GM23338 (cell line): ENCODE data around the gene CUBN. TPM values are rescaled to one million over a fixed set of nuclear protein-coding genes. Genes with fewer than 3 reads are reported as not detected.

Experiments used
- ATAC-seq: fragments of 200-7000 bp; cut with Tn5 transposase; 3 replicates; pipeline ENCODE4 v1.9.1; 2020
- DNase-seq: peaks from one replicate; pipeline ENCODE4 v3.0.0-alpha.2; 2015; ENCODE audit warnings: low spot score
- H2AFZ ChIP-seq: fragments of 200-600 bp; sonication (generic); 2 replicates; pipeline ENCODE4 v1.8.0; 2016; ENCODE audit warnings: antibody characterized with exemption, mild to moderate bottlenecking, moderate library complexity
- H3F3A ChIP-seq: fragments of 200-600 bp; sonication (generic); replicated peaks from 2 replicates; pipeline ENCODE4 v1.8.0; 2017; ENCODE audit warnings: antibody characterized with exemption, mixed run types, low read depth
- H3K27ac ChIP-seq: fragments of 200-600 bp; sonication (generic); 2 replicates; pipeline ENCODE4 v1.6.1; 2016; ENCODE audit warnings: low read depth
- H3K27me3 ChIP-seq: fragments of 200-600 bp; sonication (generic); 2 replicates; pipeline ENCODE4 v1.8.0; 2016; ENCODE audit warnings: mild to moderate bottlenecking, mixed run types, moderate library complexity; ENCODE audit not compliant: insufficient read depth
- H3K36me3 ChIP-seq: fragments of 200-600 bp; sonication (generic); 2 replicates; pipeline ENCODE4 v1.8.0; 2016; ENCODE audit warnings: mild to moderate bottlenecking; ENCODE audit not compliant: insufficient read depth
- H3K4me1 ChIP-seq: fragments of 200-600 bp; sonication (generic); 2 replicates; pipeline ENCODE4 v1.8.0; 2016; ENCODE audit warnings: mild to moderate bottlenecking, moderate library complexity; ENCODE audit not compliant: insufficient read depth
- H3K4me2 ChIP-seq: fragments of 200-600 bp; sonication (generic); 2 replicates; pipeline ENCODE4 v1.7.1; 2017; ENCODE audit warnings: mixed run types
- H3K4me3 ChIP-seq: fragments of 200-600 bp; sonication (generic); 2 replicates; pipeline ENCODE4 v1.6.1; 2016; ENCODE audit warnings: mixed run types
- H3K79me2 ChIP-seq: fragments of 200-600 bp; sonication (generic); replicated peaks from 2 replicates; pipeline ENCODE4 v1.8.0; 2017; ENCODE audit warnings: mild to moderate bottlenecking; ENCODE audit not compliant: insufficient read depth
- H3K9me2 ChIP-seq: fragments of 200-600 bp; sonication (generic); 2 replicates; pipeline ENCODE4 v1.8.0; 2017; ENCODE audit not compliant: insufficient read depth
- H4K20me1 ChIP-seq: fragments of 200-600 bp; sonication (generic); replicated peaks from 2 replicates; pipeline ENCODE4 v1.8.0; 2017; ENCODE audit warnings: mild to moderate bottlenecking; ENCODE audit not compliant: insufficient read depth
- H3K27ac Mint-ChIP-seq: 2 replicates; pipeline ENCODE4 v1.8.0; 2020; ENCODE audit warnings: inconsistent platforms, mild to moderate bottlenecking, moderate library complexity, mixed read lengths
- H3K27me3 Mint-ChIP-seq: 3 replicates; pipeline ENCODE4 v1.8.0; 2022; ENCODE audit warnings: low read depth, mild to moderate bottlenecking, moderate library complexity, mixed read lengths, inconsistent platforms; ENCODE audit not compliant: insufficient read depth, poor library complexity
- H3K36me3 Mint-ChIP-seq: 3 replicates; pipeline ENCODE4 v1.8.0; 2021; ENCODE audit warnings: low read depth, mild to moderate bottlenecking, inconsistent platforms, moderate library complexity, mixed read lengths
- H3K4me1 Mint-ChIP-seq: 3 replicates; pipeline ENCODE4 v1.8.0; 2020; ENCODE audit warnings: mild to moderate bottlenecking, inconsistent platforms, mixed read lengths
- H3K4me3 Mint-ChIP-seq: 3 replicates; pipeline ENCODE4 v1.8.0; 2021; ENCODE audit warnings: moderate library complexity, mild to moderate bottlenecking, inconsistent platforms, mixed read lengths
- H3K9me3 Mint-ChIP-seq: 3 replicates; pipeline ENCODE4 v1.8.0; 2020; ENCODE audit warnings: moderate library complexity, mild to moderate bottlenecking, inconsistent platforms, mixed read lengths
- JUNB ChIP-seq: IDR thresholded peaks from one replicate; pipeline ENCODE4 v1.6.1; 2016; ENCODE audit warnings: antibody characterized with exemption; ENCODE audit not compliant: unreplicated experiment
- ZNF114 ChIP-seq: fragments of 250-450 bp; sonication (Bioruptor Pico); IDR thresholded peaks from 2 replicates; pipeline ENCODE4 v1.5.0; 2020; ENCODE audit warnings: mild to moderate bottlenecking, moderate library complexity
- polyA plus RNA-seq: library from polyadenylated mRNA; unstranded; fragments of >200 nt; fragmentation: Nextera tagmentation; extraction: Ambion mirVana; gene quantifications from 2 replicates; pipeline ENCODE4 v1.2.1, GENCODE V29; 2016
- total RNA-seq: library from RNA; depleted of rRNA; stranded (reverse); fragments of >200 nt; shearing (Covaris generic); gene quantifications from 2 replicates; pipeline ENCODE4 v1.2.3, GENCODE V29; 2014
- TF ChIP-seq, protein P1 (sequence below): fragments of 250-450 bp; sonication (Bioruptor Pico); IDR thresholded peaks from 2 replicates; pipeline ENCODE4 v1.5.0; 2020; ENCODE audit warnings: mild to moderate bottlenecking, moderate library complexity
- TF ChIP-seq, protein P2 (sequence below): IDR thresholded peaks from 2 replicates; pipeline ENCODE4 v1.6.1; 2016; ENCODE audit warnings: antibody characterized with exemption

Gene CUBN
- total and polyA plus RNA-seq, 2 experiments from 2014 or later = 0.06 to 1.8 TPM

DNA sequence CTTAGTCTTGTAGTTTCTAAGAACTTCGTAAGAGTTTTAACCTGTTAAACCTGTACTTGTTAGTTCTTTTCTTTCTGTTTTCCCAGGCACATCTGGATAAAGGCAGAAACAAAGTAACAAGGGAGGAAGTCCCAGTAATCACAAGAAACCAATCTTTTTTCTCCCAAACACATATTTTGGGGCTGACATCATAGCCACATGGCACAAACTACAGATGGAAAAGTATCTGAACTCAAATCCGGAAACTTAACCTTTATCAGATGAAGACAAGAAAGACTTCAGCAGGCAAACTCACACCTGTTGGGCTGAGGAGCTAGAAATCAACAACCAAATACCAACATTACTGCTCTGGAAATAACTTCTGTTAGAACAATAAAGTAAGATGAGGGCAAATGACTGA lies 67.1 kb downstream of the CUBN start (continued):
- TF ChIP-seq, protein P1, sequence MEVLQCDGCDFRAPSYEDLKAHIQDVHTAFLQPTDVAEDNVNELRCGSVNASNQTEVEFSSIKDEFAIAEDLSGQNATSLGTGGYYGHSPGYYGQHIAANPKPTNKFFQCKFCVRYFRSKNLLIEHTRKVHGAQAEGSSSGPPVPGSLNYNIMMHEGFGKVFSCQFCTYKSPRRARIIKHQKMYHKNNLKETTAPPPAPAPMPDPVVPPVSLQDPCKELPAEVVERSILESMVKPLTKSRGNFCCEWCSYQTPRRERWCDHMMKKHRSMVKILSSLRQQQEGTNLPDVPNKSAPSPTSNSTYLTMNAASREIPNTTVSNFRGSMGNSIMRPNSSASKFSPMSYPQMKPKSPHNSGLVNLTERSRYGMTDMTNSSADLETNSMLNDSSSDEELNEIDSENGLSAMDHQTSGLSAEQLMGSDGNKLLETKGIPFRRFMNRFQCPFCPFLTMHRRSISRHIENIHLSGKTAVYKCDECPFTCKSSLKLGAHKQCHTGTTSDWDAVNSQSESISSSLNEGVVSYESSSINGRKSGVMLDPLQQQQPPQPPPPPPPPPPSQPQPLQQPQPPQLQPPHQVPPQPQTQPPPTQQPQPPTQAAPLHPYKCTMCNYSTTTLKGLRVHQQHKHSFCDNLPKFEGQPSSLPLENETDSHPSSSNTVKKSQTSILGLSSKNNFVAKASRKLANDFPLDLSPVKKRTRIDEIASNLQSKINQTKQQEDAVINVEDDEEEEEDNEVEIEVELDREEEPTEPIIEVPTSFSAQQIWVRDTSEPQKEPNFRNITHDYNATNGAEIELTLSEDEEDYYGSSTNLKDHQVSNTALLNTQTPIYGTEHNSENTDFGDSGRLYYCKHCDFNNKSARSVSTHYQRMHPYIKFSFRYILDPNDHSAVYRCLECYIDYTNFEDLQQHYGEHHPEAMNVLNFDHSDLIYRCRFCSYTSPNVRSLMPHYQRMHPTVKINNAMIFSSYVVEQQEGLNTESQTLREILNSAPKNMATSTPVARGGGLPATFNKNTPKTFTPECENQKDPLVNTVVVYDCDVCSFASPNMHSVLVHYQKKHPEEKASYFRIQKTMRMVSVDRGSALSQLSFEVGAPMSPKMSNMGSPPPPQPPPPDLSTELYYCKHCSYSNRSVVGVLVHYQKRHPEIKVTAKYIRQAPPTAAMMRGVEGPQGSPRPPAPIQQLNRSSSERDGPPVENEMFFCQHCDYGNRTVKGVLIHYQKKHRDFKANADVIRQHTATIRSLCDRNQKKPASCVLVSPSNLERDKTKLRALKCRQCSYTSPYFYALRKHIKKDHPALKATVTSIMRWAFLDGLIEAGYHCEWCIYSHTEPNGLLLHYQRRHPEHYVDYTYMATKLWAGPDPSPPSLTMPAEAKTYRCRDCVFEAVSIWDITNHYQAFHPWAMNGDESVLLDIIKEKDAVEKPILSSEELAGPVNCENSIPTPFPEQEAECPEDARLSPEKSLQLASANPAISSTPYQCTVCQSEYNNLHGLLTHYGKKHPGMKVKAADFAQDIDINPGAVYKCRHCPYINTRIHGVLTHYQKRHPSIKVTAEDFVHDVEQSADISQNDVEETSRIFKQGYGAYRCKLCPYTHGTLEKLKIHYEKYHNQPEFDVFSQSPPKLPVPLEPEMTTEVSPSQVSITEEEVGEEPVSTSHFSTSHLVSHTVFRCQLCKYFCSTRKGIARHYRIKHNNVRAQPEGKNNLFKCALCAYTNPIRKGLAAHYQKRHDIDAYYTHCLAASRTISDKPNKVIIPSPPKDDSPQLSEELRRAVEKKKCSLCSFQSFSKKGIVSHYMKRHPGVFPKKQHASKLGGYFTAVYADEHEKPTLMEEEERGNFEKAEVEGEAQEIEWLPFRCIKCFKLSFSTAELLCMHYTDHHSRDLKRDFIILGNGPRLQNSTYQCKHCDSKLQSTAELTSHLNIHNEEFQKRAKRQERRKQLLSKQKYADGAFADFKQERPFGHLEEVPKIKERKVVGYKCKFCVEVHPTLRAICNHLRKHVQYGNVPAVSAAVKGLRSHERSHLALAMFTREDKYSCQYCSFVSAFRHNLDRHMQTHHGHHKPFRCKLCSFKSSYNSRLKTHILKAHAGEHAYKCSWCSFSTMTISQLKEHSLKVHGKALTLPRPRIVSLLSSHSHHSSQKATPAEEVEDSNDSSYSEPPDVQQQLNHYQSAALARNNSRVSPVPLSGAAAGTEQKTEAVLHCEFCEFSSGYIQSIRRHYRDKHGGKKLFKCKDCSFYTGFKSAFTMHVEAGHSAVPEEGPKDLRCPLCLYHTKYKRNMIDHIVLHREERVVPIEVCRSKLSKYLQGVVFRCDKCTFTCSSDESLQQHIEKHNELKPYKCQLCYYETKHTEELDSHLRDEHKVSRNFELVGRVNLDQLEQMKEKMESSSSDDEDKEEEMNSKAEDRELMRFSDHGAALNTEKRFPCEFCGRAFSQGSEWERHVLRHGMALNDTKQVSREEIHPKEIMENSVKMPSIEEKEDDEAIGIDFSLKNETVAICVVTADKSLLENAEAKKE (CRISPR knock-in tag) = no peak
- TF ChIP-seq JUNB = no peak

DNA sequence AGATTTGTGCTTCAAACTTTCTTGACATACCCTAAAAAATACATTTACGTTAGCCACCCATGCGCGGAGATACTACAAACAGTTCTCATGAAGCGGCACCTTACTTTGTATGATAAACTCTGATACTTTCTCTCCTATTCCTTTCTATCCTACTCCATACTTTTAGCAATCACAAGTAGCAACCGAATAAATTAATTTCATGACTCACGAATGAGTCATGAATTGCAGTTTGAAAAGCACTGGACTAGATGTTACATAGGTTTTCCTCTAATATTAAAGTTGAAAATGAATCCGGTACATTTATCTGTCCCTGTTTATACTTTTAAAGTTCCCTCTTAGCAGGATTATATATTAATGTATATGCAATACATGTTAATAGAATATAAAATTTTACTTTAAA lies 67.6 kb downstream of the CUBN start:
- Histone ChIP-seq H2AFZ (no peak overlapping the region), H3K4me3 (no peak overlapping the region), H3K79me2 (no peaks in the 10 kb centered on the region), H3K27ac (no peak overlapping the region), H3K4me1 (0 out of 2 replicates have a peak, but pooled peaks cover 10% of the 10 kb centered on the region), H3K27me3 (no peaks in the 10 kb centered on the region), H3K36me3 (no peaks in the 10 kb centered on the region), H4K20me1 (no peaks in the 10 kb centered on the region), H3K9me2 (no peaks in the 10 kb centered on the region), H3K4me2 (no peak overlapping the region), H3F3A (no peaks in the 10 kb centered on the region)
- ATAC-seq = no peak
- Mint-ChIP-seq H3K27me3 (no peaks in the 10 kb centered on the region), H3K9me3 (no peaks in the 10 kb centered on the region), H3K36me3 (no peaks in the 10 kb centered on the region), H3K4me3 (no peak overlapping the region), H3K27ac (no peak overlapping the region), H3K4me1 (peaks cover 17% of the 10 kb centered on the region)
- no peak for DNase-seq
- TF ChIP-seq, protein P2, sequence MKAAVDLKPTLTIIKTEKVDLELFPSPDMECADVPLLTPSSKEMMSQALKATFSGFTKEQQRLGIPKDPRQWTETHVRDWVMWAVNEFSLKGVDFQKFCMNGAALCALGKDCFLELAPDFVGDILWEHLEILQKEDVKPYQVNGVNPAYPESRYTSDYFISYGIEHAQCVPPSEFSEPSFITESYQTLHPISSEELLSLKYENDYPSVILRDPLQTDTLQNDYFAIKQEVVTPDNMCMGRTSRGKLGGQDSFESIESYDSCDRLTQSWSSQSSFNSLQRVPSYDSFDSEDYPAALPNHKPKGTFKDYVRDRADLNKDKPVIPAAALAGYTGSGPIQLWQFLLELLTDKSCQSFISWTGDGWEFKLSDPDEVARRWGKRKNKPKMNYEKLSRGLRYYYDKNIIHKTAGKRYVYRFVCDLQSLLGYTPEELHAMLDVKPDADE = no peak
- TF ChIP-seq, protein P1 (CRISPR knock-in tag) = no peak
- no peak for TF ChIP-seq ZNF114 (CRISPR knock-in tag)
